H4 (cell line): Measurements from ENCODE around the gene LRP3. TPM values are rescaled to one million over a fixed set of nuclear protein-coding genes. Genes with fewer than 3 reads are reported as not detected.

Source experiments
- DNase-seq: peaks from one replicate; pipeline ENCODE4 v3.0.0-alpha.2; 2015; ENCODE audit warnings: low spot score
- total RNA-seq: library from RNA; depleted of rRNA; stranded (reverse); fragments of >200 nt; shearing (Covaris generic); gene quantifications from 2 replicates; pipeline ENCODE4 v1.2.3, GENCODE V29; 2014

Gene LRP3
- total RNA-seq, 1 experiment from 2014 or later = 11.7 TPM

DNA sequence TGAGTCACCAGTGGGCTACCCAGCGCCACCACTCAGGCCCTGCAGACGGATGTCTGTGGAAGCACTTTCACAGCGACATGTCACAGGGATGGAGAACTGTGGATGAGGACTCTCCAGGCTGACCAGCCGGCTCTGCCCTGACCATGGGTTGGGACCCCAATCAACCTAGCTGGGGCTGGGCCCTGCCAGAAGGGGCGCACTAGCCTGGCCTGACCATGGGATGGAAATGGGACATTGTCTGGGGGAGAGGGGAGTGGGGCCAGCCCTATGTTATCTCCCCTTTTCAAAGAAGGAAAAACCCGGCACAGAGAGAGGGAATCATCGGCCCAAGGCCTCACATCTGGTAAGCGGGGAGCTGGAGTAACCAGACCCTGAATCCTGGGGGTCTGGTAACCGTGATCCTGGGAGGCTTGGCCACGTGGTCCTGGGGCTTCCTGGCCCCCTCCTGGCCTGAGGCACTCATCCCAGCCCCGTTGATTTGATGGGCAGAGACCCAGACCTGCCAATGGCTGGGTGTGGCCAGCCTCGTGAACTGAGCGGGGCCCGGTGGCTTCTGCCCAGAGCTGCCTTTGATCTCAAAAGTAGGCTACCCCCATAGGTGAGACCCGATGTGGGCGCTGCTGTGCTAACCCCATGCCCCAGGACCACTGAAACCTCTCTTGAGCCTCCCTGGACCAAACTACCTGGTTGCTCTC is 42.7 kb downstream of the LRP3 start:
- no peak for DNase-seq

DNA sequence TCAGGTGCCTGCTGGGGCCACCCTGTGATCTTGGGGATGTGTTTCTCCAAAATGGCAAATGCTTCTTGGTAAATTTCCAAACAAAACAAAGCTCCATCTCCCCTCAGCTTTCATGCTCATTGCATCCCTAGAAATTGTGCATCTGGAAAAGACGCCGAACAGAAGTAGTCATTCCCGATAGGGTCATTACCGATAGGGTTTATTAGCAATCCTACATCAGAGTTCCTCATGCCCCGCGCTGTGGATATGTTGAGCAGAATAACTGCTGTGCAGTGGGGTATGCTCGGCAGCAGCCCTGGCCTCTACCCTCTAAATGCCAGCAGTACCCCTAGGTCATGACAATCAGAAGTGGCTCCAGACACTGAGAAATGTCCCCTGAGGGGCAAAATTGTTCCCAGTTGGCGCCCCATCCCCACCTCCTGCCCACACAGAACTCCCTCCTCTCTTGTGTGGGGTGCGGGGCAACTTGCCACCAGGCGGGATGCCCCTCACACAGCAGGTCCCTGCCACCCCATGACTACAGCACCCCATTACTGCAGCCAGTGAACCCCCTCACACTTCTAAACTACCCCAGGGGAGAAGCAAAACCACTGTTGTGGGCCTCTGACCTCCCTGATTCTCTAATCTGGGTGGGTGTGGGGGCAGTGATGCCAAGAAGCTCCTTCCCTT is 44.5 kb downstream of the LRP3 start:
- DNase-seq = no peak

GRCh38 chr19:33239223-33239975 is 45.3 kb downstream of the LRP3 start:
- DNase-seq = no peak

DNA sequence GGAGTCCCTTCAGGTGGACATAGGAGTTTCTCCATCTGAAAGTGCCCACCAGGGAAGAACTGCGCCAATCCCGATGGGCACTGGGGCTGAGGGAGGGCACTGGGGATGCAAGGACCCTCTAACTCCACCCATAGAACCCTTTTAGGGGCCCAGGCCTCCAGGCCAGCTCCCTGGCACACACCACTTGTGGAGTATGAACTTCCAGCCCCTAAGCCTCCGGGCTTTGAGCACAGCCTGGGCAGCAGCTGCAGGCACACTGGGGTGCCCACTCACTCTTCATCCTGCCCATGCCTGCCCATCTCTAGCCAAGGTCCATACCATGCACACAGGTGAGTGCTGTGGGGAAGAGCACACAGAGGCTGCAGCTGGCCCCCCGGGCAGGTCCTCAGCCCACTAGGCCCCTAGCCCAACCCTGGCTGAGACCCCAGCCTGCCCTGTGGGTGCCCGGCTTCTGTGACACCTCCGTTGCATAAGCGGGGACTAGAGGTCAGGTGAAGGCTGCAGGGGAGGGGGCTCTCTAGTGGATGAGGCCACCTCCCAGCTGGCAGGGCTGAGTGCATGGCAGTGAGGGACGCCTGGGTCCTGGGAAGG is 46.1 kb downstream of the LRP3 start:
- DNase-seq = no peak

GRCh38 chr19:33241091-33241529 is 47.0 kb downstream of the LRP3 start:
- no peak for DNase-seq

DNA sequence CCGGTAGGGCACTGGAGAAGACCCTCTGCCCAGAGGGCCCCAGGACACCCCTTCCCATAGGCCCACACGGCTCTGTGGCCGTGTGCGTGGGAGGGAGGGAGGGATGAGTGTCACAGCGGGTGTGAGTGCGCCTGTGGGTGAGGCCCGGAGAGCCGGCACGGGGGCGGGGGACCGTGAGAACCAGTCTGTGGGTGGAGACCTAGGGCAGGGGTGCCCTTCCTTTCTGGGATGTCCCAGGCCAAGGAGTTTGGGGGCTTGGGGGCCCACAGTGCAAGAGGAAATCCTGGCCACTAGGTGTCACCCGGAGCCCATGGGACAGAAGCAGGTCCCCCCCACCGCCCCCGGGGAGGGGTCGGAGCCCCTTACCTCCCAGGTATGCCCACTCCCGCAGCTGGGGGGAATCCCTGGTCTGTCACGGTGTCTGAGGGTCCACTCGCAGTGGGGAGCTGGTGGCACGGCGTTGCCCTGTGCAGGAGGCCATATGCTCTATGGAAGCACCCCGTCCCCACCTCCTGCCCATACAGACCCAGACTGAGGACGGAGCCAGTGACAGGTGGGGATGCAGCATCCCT is 47.5 kb downstream of the LRP3 start:
- no peak for DNase-seq

DNA sequence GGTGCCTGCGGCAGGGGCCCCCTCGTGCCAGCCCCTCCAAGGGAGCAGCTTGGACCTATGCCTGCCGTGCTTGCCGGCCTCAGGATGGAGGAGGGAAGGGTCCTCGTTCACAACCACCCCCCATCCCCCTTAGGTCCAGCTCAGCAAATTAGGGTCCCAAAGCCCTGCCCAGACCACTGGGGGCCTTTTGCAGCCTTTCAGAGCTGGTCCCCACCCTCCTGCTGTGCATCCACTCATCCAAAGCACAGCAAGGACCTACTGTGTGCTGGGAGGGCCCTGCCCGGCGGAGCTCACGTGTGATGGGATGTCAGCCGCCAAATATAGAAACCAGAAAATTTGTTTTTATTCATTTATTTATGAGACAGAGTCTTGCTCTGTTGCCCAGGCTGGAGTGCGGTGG is 48.0 kb downstream of the LRP3 start:
- DNase-seq = no peak

GRCh38 chr19:33242911-33243310 is 48.8 kb downstream of the LRP3 start:
- no peak for DNase-seq

DNA sequence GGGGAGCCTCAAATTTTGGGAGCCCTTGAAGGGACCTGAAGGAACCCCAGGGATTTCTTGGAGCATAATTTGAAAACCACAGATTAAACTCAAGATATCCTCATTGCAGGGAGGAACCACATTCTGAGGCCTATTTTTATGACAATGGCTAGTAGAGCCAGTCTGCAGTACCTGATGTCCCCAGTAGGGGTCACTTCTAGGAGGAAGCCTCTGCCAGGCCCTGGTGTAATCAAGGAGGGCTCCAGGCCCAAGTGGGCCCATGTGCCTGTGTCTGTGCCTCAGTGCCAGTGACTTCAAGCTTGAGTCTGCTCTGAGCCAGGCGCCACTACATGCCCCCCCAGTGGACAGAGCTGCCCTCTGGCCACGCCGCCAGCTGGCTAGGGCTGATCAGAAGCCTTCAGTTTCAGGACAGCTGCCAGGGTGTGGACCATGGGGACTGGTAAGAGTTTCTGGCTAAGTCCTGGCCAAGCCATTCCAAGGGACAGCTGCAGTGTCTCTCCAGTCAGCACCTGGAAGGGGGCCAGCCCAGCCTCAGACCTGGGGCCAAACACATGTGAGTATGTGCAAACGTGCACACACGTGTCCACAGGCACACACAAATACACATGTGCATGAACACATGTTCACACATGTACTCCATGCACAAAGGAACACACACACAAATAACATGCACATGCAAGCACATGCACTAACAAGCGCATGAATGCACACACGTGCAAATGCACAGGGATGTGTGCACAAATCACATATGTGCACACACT is 52.0 kb downstream of the LRP3 start:
- DNase-seq = no peak

DNA sequence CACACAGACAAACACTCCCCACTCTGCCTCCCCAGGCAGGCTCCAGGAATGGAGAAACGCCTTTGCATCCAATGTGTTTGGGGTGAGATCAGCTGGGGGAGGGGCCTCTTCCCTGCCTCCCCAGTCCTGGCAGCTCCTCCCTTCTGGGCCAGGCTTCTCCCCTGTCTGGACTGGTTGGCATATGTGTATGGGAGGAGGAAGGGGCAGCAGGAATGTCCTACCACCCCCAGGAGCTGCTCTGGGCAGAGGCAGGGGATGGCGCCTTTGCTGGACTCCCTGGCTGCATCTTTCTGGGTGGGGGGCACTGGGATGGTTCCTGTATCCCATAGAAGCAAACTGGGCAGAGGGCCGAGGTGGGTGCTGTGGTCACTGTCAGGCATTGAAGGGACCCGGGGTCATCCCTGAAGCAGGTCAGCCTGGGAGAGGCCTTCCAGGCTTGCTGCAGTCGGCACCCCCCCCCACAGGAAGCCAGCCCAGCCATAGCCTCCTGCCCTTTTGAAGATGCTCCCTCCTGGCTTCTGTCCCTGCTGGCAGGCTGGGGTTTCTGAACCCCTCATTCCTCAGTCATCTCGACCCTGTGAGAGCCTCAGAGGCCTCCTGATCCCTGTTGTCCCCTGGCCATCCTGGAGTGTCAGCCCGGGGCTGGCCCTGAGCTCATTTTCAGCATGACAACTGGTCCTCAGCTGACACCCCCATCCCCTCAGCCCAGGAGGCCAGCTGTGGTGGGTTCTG is 52.7 kb downstream of the LRP3 start:
- no peak for DNase-seq

GRCh38 chr19:33247441-33247819 is 53.3 kb downstream of the LRP3 start:
- no peak for DNase-seq

- DNase-seq = no peak
Observed at GRCh38 chr19:33248104-33248503, 54.0 kb downstream of the LRP3 start.

DNA sequence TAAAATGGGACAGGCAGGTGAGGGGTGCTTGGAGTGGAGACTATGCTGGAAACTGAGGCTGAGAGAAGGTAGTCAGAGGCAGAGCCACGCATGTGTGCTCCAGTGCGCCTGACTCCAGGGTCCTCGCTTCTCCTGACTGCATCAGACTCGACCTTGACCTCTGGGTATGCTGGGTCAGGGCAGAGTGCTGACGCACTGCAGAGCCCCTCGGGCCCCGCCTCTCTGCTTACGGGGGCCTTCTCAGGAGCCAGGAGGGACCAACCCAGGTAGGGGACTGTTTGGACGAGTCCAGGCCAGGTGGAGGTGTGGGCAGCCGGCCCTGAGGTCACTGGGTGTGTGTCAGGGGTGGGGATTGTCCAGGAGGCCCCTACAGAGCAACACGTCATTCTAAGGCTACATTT is 54.4 kb downstream of the LRP3 start:
- no peak for DNase-seq

GRCh38 chr19:33248954-33249613 is 55.0 kb downstream of the LRP3 start:
- no peak for DNase-seq

- DNase-seq = no peak
Observed at GRCh38 chr19:33249740-33250366, 55.7 kb downstream of the LRP3 start.

DNA sequence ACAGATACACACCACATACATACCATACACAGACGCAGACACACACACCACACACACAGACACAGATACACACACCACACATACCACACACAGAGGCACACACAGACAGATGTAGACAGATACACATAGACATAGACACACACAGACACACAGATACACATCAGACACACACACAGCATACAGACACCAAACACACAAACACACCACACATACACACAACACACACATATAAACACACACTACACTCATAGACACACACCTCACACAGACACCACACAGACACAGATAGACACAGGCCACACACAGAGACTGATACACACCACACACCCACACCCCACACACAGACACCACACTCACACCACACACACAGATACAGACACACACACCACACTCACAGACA is 56.4 kb downstream of the LRP3 start:
- no peak for DNase-seq

GRCh38 chr19:33251076-33251475 is 56.9 kb downstream of the LRP3 start:
- no peak for DNase-seq

GRCh38 chr19:33251526-33252090 is 57.5 kb downstream of the LRP3 start:
- no peak for DNase-seq

DNA sequence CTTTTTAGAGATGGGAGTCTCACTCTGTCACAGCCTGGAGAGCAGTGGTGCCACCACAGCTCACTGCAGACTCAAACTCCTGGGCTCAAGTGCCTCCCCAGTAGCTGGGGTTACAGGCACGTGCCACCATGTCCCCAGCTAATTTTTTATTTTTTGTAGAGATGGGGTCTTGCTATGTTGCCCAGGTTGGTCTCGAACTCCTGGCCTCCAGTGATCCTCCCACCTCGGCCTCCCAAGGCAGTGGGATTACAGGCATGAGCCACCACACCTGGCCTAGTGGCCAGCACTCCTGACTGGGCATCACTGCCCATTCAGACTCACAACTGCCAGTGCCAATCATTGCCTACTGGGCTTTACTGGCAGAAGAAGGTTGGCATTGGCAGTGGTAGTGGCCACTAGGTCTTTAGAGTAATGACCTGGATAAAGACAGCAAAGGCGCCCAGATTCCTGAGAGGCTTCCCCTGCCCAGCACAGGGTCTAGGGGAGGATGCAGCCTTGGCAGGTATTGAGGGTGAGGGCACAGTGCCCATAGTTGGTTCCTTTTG is 58.4 kb downstream of the LRP3 start:
- DNase-seq = no peak
